Liver (tissue), 9 donors: Measurements from ENCODE around the gene RPTOR. TPM values are rescaled to one million over a fixed set of nuclear protein-coding genes. Genes with fewer than 3 reads are reported as not detected.

ENCODE experiments used
- DNase-seq: peaks from one replicate; pipeline ENCODE4 v3.0.0-alpha.2; 2017; ENCODE audit warnings: low spot score
- H3K27ac ChIP-seq, 2 donors: one replicate each; pipeline ENCODE4 v1.7.0; 2013; ENCODE audit warnings: inconsistent platforms in 2 of 2, low read length in 2 of 2, control low read depth in 1 of 2, low read depth in 1 of 2, mild to moderate bottlenecking in 1 of 2
- H3K27me3 ChIP-seq, 4 donors: one replicate each; pipeline versions ENCODE4 v1.6.1 to v1.7.0; 2013; ENCODE audit warnings: low read length in 3 of 4, inconsistent platforms in 1 of 4, mild to moderate bottlenecking in 1 of 4, moderate library complexity in 1 of 4; ENCODE audit not compliant: control insufficient read depth in 4 of 4, insufficient read depth in 4 of 4
- H3K36me3 ChIP-seq, 4 donors: one replicate each; pipeline versions ENCODE4 v1.6.1 to v1.7.0; 2013; ENCODE audit warnings: low read length in 3 of 4, mild to moderate bottlenecking in 3 of 4, low read depth in 1 of 4, moderate library complexity in 1 of 4; ENCODE audit not compliant: control insufficient read depth in 4 of 4, insufficient read depth in 3 of 4
- H3K4me1 ChIP-seq, 4 donors: one replicate each; pipeline versions ENCODE4 v1.6.1 to v1.7.0; 2013; ENCODE audit warnings: low read length in 3 of 4, mild to moderate bottlenecking in 3 of 4, moderate library complexity in 1 of 4; ENCODE audit not compliant: control insufficient read depth in 4 of 4, insufficient read depth in 4 of 4
- H3K4me3 ChIP-seq, 3 donors: one replicate each; pipeline versions ENCODE4 v1.6.1 to v1.7.0; 2013; ENCODE audit warnings: low read length in 3 of 3, control low read depth in 1 of 3, low read depth in 1 of 3, mild to moderate bottlenecking in 1 of 3
- H3K9ac ChIP-seq, 2 donors: one replicate each; pipeline ENCODE4 v1.7.0; 2013; ENCODE audit warnings: low read length in 2 of 2, mild to moderate bottlenecking in 2 of 2, moderate library complexity in 2 of 2, control low read depth in 1 of 2, low read depth in 1 of 2
- H3K9me3 ChIP-seq, 4 donors: one replicate each; pipeline versions ENCODE4 v1.6.1 to v1.7.0; 2013; ENCODE audit warnings: low read length in 3 of 4; ENCODE audit not compliant: control insufficient read depth in 4 of 4
- ATF3 ChIP-seq: IDR thresholded peaks from 2 replicates; pipeline ENCODE4 v1.6.1; 2016; ENCODE audit warnings: antibody characterized with exemption
- CTCF ChIP-seq: fragments of 150-350 bp; IDR thresholded peaks from 2 replicates; pipeline ENCODE4 v1.5.1; 2017; ENCODE audit warnings: improper control_type of control experiment, low read depth, low read length; ENCODE audit not compliant: missing input control
- EGR1 ChIP-seq, 2 donors: IDR thresholded peaks; 2 replicates each; pipeline ENCODE4 v1.6.1; 2016 to 2018; ENCODE audit warnings: antibody characterized with exemption in 2 of 2, low read depth in 2 of 2
- FOXA1 ChIP-seq: IDR thresholded peaks from 2 replicates; pipeline ENCODE4 v1.6.1; 2016; ENCODE audit warnings: antibody characterized with exemption
- FOXA2 ChIP-seq: IDR thresholded peaks from 2 replicates; pipeline ENCODE4 v1.6.1; 2016; ENCODE audit warnings: antibody characterized with exemption
- GABPA ChIP-seq, 2 donors: IDR thresholded peaks in 1 of 2; conservative IDR thresholded peaks in 1 of 2; 2 replicates each; pipeline ENCODE4 v1.6.1; 2016; ENCODE audit warnings: antibody characterized with exemption in 2 of 2, mild to moderate bottlenecking in 1 of 2, moderate library complexity in 1 of 2
- HNF4A ChIP-seq, 2 donors: conservative IDR thresholded peaks; 2 replicates each; pipeline ENCODE4 v1.6.1; 2016; ENCODE audit warnings: antibody characterized with exemption in 2 of 2, mild to moderate bottlenecking in 2 of 2
- HNF4G ChIP-seq: IDR thresholded peaks from 2 replicates; pipeline ENCODE4 v1.6.1; 2016; ENCODE audit warnings: antibody characterized with exemption
- JUND ChIP-seq, 2 donors: IDR thresholded peaks; 2 replicates each; pipeline ENCODE4 v1.6.1; 2016; ENCODE audit warnings: antibody characterized with exemption in 2 of 2
- MAX ChIP-seq: IDR thresholded peaks from 2 replicates; pipeline ENCODE4 v1.6.1; 2016; ENCODE audit warnings: antibody characterized with exemption
- NR2F2 ChIP-seq: IDR thresholded peaks from 2 replicates; pipeline ENCODE4 v1.6.1; 2016; ENCODE audit warnings: antibody characterized with exemption
- RAD21 ChIP-seq, 2 donors: IDR thresholded peaks; 2 replicates each; pipeline ENCODE4 v1.6.1; 2016; ENCODE audit warnings: antibody characterized with exemption in 2 of 2, mild to moderate bottlenecking in 2 of 2
- REST ChIP-seq: IDR thresholded peaks from 2 replicates; pipeline ENCODE4 v1.6.1; 2016; ENCODE audit warnings: antibody characterized with exemption, mild to moderate bottlenecking
- RXRA ChIP-seq, 2 donors: IDR thresholded peaks; 2 replicates each; pipeline ENCODE4 v1.6.1; 2017 to 2018; ENCODE audit warnings: antibody characterized with exemption in 2 of 2, mild to moderate bottlenecking in 1 of 2
- SP1 ChIP-seq: IDR thresholded peaks from 2 replicates; pipeline ENCODE4 v1.6.1; 2018; ENCODE audit warnings: antibody characterized with exemption, mild to moderate bottlenecking
- TAF1 ChIP-seq: conservative IDR thresholded peaks from 2 replicates; pipeline ENCODE4 v1.6.1; 2016; ENCODE audit warnings: antibody characterized with exemption, mild to moderate bottlenecking
- YY1 ChIP-seq: IDR thresholded peaks from 2 replicates; pipeline ENCODE4 v1.6.1; 2016; ENCODE audit warnings: antibody characterized with exemption, mild to moderate bottlenecking
- ZBTB33 ChIP-seq: IDR thresholded peaks from 2 replicates; pipeline ENCODE4 v1.6.1; 2016; ENCODE audit warnings: antibody characterized with exemption
- WGBS: extraction: QIAGEN DNeasy Blood & Tissue Kit; methylation state at CpG from one replicate; pipeline ENCODE4 v1.1.7; 2013; 5-methylcytosine and 5-hydroxymethylcytosine counted together
- polyA plus RNA-seq, 2 donors: library from polyadenylated mRNA; stranded (reverse) in 1 of 2; unstranded in 1 of 2; fragments of 200-250 nt in 1 of 2; fragments of >200 nt in 1 of 2; fragmentation: Nextera tagmentation in 1 of 2; extraction: Ambion mirVana in 1 of 2; gene quantifications; one replicate each; pipeline versions ENCODE4 v1.2.1 to v1.2.3, GENCODE V29; 2013 to 2015
- total RNA-seq, 2 donors: library from RNA; depleted of rRNA; stranded (reverse); fragments of >200 nt; gene quantifications; one replicate each; pipeline ENCODE4 v1.2.3, GENCODE V29; 2014
- donor health status: healthy.
- donor health status: healthy.
- donor health status: healthy.
- donor health status: healthy.
- donor health status: healthy.

Gene RPTOR
- total and polyA plus RNA-seq, 4 donors: 4.8 to 25.4 (median 11.6) TPM

GRCh38 chr17:80676564-80676963, 131.9 kb downstream of the RPTOR start:
- Histone ChIP-seq H3K36me3 (no peaks in the 10 kb centered on the region), H3K27ac (no peak overlapping the region), H3K27me3 (no peaks in the 10 kb centered on the region), H3K9ac (no peak overlapping the region), H3K4me3 (no peak overlapping the region), H3K9me3 (no peaks in the 10 kb centered on the region), H3K4me1 (no peaks in the 10 kb centered on the region)
- no peak for TF ChIP-seq FOXA2
- TF ChIP-seq HNF4G: no peak
- DNase-seq: no peak
- 96% methylated on average over 9 of the region's 9 CpGs for WGBS

- Histone ChIP-seq H3K27me3 (no peaks in the 10 kb centered on the region), H3K9ac (no peak overlapping the region), H3K4me1 (no peaks in the 10 kb centered on the region), H3K36me3 (no peaks in the 10 kb centered on the region), H3K27ac (no peak overlapping the region), H3K9me3 (no peaks in the 10 kb centered on the region), H3K4me3 (no peak overlapping the region)
- TF ChIP-seq CTCF (no peak), RAD21 (IDR thresholded peaks at IDR 0.05) (no peak), NR2F2 (no peak), HNF4A (conservative IDR thresholded peaks at IDR 0.05) (no peak), ATF3 (no peak), EGR1 (IDR thresholded peaks at IDR 0.05; ENCODE audit: low read depth in 2 of 2) (no peak), YY1 (no peak), FOXA1 (no peak), MAX (no peak), GABPA (IDR thresholded peaks at IDR 0.05 in 1 of 2, conservative IDR thresholded peaks at IDR 0.05 in 1 of 2) (no peak), TAF1 (no peak), SP1 (no peak), ZBTB33 (no peak), JUND (IDR thresholded peaks at IDR 0.05) (no peak), FOXA2 (no peak), RXRA (IDR thresholded peaks at IDR 0.05) (no peak), REST (no peak)
- WGBS: 72% methylated on average over 3 of the region's 3 CpGs
- no peak for DNase-seq
Observed at GRCh38 chr17:80677214-80677756, 132.6 kb downstream of the RPTOR start.
